Fibroblast of the conjunctiva (primary cell): ENCODE measurements around the gene GATC.

ENCODE experiments used
- DNase-seq: peaks from one replicate; pipeline ENCODE4 v3.0.0-alpha.2; 2010; ENCODE audit warnings: low read depth

The GATC gene

DNA sequence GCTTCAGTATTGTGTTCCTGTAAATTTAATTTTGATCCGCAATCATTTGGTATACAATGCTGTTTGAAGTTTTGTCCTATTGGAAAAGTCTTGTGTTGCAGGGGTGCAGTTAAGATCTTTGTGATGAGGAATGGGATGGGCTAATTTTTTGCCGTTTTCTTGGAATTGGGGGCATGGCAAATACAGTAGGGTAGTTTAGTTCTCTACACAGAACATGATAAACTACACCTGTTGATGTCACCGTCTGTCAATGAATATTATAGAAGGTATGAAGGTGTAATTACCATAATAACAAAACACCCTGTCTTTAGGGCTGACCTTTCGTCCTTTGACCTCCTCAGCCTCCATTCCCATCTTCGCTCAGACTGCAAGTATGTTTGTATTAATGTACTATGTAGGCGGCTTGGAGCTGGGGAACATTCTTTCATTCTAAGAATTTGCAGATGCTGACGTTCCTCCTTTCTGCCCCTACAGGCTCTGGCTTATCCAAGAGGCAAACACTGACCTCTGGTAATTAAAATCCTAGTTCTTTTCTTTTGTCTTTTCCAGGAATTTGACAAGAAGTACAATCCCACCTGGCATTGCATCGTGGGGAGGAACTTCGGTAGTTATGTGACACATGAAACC is 51.4 kb downstream of the GATC start:
- DNase-seq = no peak

DNA sequence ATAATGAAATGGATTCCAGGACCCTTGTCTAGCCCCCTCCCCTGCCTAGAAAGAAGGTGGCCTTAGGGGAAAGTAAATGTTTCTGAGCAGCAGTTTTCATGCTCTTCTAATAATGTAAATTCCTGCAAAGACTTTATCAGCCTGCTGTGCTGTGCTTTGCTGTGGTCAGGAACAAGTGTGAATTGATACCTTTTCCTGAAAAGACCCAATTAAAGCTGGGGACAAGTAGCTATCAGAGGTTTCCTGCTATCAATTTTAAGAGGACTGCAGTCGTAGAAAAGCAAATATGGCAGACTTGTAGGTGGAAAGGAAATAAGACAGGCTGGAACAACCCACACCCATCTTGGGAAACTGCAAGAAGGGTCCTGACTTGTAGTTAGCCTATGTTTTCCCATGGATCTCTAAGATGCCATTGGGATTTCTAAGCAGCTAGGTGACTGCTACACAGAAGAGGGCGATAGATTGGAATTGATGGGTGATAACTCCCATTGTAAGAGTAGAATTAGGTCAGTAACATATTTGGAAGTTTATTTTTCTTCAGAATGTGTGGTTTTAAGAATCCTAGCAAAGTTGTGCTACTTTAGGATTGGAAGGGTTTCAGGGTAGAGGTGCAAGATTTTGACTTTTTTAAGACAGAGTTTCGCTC is 52.7 kb downstream of the GATC start:
- DNase-seq = no peak

DNA sequence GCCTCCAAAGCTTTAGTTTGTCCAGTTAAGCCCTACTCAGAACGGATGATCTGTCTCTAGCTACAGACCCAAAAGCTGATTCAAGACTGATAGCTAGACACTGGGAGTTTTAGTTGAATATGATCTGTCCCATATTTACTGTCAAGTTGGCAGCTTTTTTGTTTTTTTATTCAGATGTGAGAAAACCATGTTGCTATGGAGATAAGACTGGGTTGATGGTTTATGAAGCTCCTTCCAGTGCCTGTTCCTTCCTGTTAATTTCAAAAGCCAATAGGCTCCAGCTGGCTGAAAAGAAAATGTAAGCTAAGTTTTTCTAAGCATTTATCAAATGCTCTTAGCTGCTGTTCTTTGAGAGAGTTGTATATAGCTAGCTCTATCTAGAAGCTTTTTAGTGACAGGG is 54.3 kb downstream of the GATC start:
- no peak for DNase-seq

DNA sequence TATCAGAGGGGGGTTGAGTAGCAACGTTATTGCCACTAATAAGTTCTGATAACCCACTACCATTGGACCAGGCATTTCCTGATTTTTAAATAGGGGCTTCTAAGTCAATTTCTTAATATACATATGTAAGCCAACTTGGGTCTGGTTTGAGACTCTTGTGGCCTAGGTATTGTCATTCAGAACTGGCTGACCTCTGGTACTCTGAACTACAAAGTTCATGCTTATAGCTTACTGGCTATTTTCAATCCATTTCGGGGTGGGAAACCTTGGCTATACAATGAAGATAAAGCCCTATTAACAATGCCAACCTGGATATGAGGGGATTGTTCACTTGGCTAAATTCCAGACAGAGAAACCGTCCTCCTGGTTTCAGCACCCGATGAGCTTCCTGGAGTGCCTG is 58.3 kb downstream of the GATC start:
- no peak for DNase-seq

DNA sequence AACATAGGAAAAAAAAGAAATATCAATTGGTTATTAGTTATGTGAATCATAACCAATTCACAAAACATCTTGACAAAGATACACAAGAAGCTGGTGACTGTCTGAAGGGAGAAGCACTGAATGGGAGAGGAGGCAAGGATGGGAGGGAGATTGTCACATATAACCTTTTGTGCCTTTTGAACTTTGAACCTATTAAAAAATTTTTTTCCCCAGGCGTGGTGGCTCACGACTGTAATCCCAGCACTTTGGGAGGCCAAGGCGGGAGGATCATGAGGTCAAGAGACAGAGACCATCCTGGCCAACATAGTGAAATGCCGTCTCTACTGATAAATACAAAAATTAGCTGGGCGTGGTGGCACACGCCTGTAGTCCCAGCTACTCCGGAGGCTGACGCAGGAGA is 62.3 kb downstream of the GATC start:
- no peak for DNase-seq
